ENCODE results near the gene ATP5IF1.

ATP5IF1 gene

DNA sequence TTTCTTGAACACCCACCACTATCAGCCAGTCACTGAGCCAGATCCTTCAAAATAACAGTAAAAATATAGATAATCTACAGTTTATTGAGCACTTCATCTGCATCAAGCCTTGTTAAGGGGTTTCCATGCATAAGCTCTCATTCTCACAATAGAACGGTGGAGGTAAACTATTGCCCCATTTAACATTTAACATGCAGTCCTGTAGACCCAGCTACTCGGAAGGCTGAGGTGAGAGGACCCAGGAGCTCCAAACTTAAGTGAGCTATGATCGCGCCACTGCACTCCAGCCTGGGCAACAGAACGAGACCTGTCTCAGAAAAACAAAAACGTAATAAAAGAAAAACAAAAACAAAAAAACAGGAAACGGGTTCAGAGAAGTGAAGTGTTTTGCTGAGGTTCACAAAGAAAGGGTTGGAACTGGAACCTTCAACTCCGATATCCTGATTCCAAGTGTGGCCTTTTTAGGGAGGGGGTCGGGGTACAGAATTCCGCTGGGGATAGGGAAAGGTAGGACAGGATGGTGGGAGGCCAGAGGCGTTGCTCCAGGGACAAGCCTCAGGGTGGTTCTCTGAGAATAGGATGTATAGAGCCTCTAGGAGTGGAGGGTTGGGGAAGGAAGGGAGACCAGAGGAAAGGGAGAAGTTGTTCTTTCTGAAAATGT, 11.8 kb downstream of the ATP5IF1 start:
- TF ChIP-seq, protein P1, sequence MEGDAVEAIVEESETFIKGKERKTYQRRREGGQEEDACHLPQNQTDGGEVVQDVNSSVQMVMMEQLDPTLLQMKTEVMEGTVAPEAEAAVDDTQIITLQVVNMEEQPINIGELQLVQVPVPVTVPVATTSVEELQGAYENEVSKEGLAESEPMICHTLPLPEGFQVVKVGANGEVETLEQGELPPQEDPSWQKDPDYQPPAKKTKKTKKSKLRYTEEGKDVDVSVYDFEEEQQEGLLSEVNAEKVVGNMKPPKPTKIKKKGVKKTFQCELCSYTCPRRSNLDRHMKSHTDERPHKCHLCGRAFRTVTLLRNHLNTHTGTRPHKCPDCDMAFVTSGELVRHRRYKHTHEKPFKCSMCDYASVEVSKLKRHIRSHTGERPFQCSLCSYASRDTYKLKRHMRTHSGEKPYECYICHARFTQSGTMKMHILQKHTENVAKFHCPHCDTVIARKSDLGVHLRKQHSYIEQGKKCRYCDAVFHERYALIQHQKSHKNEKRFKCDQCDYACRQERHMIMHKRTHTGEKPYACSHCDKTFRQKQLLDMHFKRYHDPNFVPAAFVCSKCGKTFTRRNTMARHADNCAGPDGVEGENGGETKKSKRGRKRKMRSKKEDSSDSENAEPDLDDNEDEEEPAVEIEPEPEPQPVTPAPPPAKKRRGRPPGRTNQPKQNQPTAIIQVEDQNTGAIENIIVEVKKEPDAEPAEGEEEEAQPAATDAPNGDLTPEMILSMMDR (conservative IDR thresholded peaks at IDR 0.05; ENCODE audit: low read depth, low read length), result no peak
- DNase-seq (ENCODE audit: low read depth), result no peak
- peak overlapping the region; percentile 26 for H3K4me3 ChIP-seq (ENCODE audit: low read length)

DNA sequence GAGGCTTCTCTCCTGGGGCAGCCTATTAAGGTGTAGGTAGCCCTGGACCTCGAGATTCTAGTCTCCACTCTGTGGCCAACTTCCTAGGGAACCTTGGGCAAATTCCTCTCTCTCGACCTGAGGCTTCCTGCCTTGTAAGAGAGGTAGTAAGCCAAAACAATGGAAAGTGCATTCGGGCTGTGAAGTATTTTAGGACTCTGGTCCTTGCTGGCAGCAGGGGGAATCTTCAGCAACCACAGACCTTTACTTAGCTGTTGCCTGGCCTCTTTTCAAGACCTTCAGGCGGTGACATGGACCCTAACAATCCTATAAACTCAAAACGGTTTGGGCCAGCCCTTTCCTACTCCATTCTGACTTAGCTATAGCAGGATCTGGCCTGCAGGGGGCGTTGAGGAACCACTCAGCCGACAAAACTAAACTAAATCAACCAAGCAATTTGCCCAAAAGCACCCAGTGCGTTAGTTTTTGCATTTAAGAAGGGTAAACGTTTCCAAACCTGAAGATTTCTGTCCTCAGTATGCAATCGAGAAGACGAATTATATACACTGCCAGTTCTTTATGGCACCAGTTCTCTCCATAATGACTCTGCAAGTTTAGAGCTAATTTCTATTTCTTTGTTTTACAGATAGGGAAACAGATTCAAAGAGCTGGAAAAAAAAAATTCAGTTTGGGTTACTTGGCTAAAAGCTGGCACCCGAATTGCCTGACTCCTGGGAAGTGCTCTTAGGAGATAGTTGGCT, 12.5 kb downstream of the ATP5IF1 start:
- TF ChIP-seq, protein P1 (conservative IDR thresholded peaks at IDR 0.05; ENCODE audit: low read depth, low read length), result peak; percentile 98
- no peak for DNase-seq (ENCODE audit: low read depth)
- H3K4me3 ChIP-seq (ENCODE audit: low read length), result peak overlapping the region; percentile 11

DNA sequence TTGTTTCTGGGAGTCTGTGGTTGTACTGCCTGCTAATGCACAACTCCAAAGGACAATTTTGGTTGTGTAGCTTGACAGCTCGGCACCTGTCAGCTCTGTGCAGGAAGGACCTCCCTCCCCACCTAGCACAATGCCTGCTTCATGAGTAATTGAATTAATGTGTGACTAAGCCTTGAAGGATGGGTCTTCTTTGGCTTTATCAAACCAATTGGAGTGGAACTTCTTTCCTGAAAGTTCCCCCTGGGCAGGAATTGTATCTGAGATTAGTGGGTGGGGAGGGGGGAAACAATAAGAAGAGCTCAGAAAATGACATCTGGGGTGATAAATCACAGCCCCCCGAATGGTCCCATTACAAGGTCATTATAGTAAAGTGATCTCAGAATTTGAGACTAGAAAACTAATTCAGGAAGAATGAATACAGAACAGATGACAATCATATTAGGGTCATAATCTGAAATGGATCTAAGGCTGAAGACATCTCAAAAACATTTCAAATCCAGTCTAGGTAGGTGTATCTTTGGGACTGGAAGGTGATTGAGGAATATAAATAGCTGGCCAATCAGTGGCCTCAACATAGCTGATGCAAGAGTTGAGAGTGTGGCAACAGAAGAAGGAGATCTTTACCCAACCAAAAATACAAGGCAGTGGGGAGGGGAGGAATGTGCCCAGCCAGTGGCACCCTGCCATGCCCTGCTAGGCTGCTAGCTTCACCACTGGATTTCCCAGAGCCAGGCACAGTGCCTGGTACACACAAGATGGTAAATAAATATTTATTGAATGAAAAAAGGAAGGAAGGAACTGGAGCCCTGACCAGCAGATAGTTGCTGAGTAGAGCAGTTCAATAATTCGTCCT, 13.3 kb downstream of the ATP5IF1 start:
- DNase-seq (ENCODE audit: low read depth), result no peak
- TF ChIP-seq, protein P1 (conservative IDR thresholded peaks at IDR 0.05; ENCODE audit: low read depth, low read length), result no peak
- H3K4me3 ChIP-seq (ENCODE audit: low read length), result peak overlapping the region; percentile 11

DNA sequence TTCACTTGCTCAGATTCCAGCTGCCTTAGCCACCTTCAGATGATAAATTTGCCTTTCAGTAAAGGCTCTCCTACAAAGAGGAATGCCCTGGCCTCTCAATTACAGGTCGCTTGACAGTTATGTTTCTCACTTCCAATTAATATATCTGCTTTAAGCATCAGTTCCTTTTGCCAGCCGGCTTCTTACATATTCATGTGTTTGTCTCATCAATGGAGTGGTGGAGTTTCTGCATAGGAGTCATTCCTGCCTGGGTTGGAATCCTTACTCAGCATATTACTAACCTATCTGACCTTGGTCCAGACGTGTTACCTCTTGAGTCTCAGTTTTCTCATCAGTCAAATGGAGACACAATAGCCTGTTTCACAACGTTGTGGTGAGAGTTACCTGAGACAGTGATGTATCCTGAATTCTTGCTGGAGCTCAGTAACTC, 14.0 kb downstream of the ATP5IF1 start:
- no peak overlapping the region for H3K4me3 ChIP-seq (ENCODE audit: low read length)
- DNase-seq (ENCODE audit: low read depth), result no peak
- TF ChIP-seq, protein P1 (conservative IDR thresholded peaks at IDR 0.05; ENCODE audit: low read depth, low read length), result no peak

DNA sequence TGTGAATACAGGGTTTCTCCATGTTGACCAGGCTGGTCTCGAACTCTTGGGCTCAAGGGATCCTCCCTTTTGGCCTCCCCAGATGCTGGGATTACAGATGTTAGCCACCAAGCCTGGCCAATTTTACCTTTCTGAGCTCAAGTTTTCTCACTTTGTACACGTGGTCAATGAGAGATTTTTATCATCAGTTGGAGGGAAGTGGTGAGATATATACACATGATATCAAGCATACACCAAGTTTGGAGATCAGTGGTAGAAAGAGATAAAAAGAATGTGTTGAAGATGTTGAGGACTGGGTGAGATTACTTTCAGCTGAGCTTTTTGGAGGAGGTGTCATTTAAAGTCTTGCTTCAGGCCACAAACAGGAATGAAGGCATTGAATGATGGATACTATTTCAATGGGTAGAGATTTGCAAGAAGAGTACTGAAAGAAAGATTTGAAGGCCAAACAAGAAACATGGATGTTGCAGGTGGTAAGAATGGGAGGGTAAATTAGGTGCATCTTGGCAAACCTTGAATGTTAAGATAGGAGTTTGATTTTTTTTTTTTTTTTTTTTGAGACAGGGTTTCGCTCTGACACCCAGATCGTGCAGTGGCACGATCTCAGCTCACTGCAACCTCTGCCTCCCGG, 20.4 kb downstream of the ATP5IF1 start:
- no peak overlapping the region for H3K4me3 ChIP-seq (ENCODE audit: low read length)
- TF ChIP-seq, protein P1 (conservative IDR thresholded peaks at IDR 0.05; ENCODE audit: low read depth, low read length), result no peak
- no peak for DNase-seq (ENCODE audit: low read depth)

DNA sequence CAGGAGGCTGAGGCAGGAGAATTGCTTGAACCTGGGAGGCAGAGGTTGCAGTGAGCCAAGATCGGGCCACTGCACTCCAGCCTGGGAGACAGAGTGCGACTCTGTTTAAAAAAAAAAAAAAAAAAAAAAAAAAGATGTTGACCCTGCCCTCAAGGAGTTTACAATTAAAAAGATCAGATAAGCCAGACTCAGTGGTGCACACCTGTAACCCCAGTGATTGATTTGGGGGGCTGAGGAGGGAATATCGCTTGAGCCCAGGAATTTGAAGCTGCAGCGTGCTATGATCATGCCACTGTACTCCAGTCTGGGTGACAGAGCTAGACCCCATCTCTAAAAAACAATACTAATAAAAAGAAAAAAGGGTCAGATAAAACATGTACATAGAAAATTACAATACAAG, 21.8 kb downstream of the ATP5IF1 start:
- TF ChIP-seq, protein P1 (conservative IDR thresholded peaks at IDR 0.05; ENCODE audit: low read depth, low read length), result no peak
- no peak for DNase-seq (ENCODE audit: low read depth)
- H3K4me3 ChIP-seq (ENCODE audit: low read length), result no peak overlapping the region

Data from retinal pigment epithelial cell (primary cell).